ENCODE data around the gene OR8U1.

DNA sequence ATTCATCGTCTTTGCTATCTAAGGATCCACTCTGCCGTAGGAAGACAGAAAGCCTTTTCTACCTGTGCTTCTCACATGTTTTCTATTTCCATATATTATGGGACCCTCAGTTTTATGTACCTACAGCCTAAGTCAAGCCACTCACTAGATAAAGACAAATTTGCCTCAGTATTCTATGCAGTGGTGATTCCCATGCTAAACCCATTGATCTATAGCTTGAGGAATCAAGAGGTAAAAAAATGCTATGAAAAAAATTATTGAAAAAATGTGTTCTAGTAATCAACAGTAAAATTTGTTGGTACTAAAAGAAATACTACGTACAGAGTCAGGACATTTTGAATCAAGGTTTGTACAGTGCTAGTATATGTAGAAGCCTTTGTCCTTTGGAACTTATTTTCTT is 19.0 kb downstream of the OR8U1 start:
- TF ChIP-seq CTCF (IDR thresholded peaks at IDR 0.05; ENCODE audit: low read length): no peak
- no peak for TF ChIP-seq EZH2 (IDR thresholded peaks at IDR 0.05; ENCODE audit: borderline replicate concordance, low read length)
